ENCODE measurements around the gene PEPD. TPM values are rescaled to one million over a fixed set of nuclear protein-coding genes. Genes with fewer than 3 reads are reported as not detected.

Gene PEPD
- total RNA-seq, 2 experiments from 2014 or later = 23.5 to 26.2 TPM

Other genes starting within 250 kb of the PEPD start
- gene CEBPA, start 219.3 kb downstream of the PEPD start, total RNA-seq = 1 to 10 TPM; 1.6 to 1.9 TPM
- gene CEBPG, start 148.1 kb downstream of the PEPD start, total RNA-seq = 10 to 100 TPM; 26.2 to 26.3 TPM
- gene CHST8, start 100.2 kb upstream of the PEPD start, total RNA-seq = not detected

All from activated naive CD8-positive, alpha-beta T cell treated with anti-CD3 and anti-CD28 coated beads, Interleukin-2, amount 10 ng/mL, durations not matched to agents 7 days and 5 days (primary cell).